Brain microvascular endothelial cell (primary cell): Measurements from ENCODE around the gene POU2AF1.
"Not testable (repeated sequence)": the region's sequence is repeated elsewhere in the genome, so short reads cannot be mapped to it uniquely, and the experiment has no call there.

Source experiments
- DNase-seq: peaks from one replicate; pipeline ENCODE4 v3.0.0-alpha.2; 2020
- H3K27ac ChIP-seq: fragments of 250-450 bp; sonication (Bioruptor Pico); 2 replicates; pipeline ENCODE4 v1.5.1; 2020; ENCODE audit warnings: mild to moderate bottlenecking, moderate library complexity
- H3K27me3 ChIP-seq: fragments of 250-450 bp; sonication (Bioruptor Pico); replicated peaks from 2 replicates; pipeline ENCODE4 v1.5.1; 2020; ENCODE audit warnings: mild to moderate bottlenecking
- H3K36me3 ChIP-seq: fragments of 250-450 bp; sonication (Bioruptor Pico); replicated peaks from 2 replicates; pipeline ENCODE4 v1.5.1; 2020; ENCODE audit warnings: mild to moderate bottlenecking
- H3K4me3 ChIP-seq: 2 replicates; pipeline ENCODE4 v1.5.1; 2011; ENCODE audit warnings: low read depth, mild to moderate bottlenecking, control low read depth, low read length, moderate library complexity
- in situ Hi-C: cut with HindIII; loops from 2 replicates; pipeline ENCODE4 v1.10.0; 2017; ENCODE audit warnings: low sequenced_read_pairs, low pct_ligation_motif_present
- TF ChIP-seq, protein P1 (sequence below): IDR thresholded peaks from 2 replicates; pipeline ENCODE4 v1.5.1; 2011; ENCODE audit warnings: low read depth, mild to moderate bottlenecking, moderate library complexity, low read length, control low read depth, inconsistent platforms; ENCODE audit errors: missing control alignments

POU2AF1 gene

DNA sequence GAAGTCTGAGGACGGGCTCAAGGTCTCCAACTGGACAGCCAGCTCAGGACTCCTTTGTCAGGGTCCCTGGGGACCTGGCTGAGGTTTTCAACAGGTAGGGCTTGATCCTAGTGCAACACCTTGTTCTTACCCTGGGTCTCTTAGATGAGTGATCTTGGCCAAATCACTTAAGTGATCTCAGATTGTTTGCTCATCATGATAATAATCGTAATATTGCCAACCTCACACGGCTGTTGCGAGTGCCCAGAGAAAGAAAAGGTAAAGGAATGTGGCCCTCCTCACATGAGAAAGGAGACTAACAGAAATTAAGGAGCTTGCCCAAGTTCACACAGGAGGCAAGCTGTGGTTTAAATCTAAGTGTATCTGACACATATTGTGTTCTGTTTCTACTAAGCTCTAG lies 52.3 kb downstream of the POU2AF1 start:
- TF ChIP-seq, protein P1, sequence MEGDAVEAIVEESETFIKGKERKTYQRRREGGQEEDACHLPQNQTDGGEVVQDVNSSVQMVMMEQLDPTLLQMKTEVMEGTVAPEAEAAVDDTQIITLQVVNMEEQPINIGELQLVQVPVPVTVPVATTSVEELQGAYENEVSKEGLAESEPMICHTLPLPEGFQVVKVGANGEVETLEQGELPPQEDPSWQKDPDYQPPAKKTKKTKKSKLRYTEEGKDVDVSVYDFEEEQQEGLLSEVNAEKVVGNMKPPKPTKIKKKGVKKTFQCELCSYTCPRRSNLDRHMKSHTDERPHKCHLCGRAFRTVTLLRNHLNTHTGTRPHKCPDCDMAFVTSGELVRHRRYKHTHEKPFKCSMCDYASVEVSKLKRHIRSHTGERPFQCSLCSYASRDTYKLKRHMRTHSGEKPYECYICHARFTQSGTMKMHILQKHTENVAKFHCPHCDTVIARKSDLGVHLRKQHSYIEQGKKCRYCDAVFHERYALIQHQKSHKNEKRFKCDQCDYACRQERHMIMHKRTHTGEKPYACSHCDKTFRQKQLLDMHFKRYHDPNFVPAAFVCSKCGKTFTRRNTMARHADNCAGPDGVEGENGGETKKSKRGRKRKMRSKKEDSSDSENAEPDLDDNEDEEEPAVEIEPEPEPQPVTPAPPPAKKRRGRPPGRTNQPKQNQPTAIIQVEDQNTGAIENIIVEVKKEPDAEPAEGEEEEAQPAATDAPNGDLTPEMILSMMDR: no peak
- Histone ChIP-seq H3K27me3 (no peaks in the 10 kb centered on the region), H3K36me3 (no peaks in the 10 kb centered on the region), H3K27ac (no peak overlapping the region), H3K4me3 (no peak overlapping the region)
- no peak for DNase-seq
- in situ Hi-C loops: no loop called here

DNA sequence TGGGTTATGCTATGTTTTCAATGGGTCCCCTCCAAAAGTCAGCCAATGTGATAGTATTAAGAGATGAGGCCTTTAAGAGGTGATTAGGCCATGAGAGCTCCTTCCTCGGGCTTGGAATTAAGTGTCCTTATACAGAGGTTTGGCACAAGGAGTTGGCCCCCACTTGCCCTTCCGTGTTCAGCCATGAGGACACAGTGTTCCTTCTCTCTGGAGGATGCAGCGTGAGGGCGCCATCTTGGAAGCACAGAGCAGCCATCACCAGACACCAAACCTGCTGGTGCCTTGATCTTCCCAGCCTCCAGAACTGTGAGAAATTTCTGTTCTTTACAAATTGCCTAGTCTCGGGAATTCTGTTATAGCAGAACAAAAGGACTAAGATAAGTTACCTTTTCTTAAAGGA lies 53.8 kb downstream of the POU2AF1 start:
- Histone ChIP-seq H3K36me3 (no peaks in the 10 kb centered on the region), H3K27me3 (no peaks in the 10 kb centered on the region), H3K27ac (no peak overlapping the region), H3K4me3 (no peak overlapping the region)
- TF ChIP-seq, protein P1: no peak
- DNase-seq: no peak
- in situ Hi-C loops: no loop called here

DNA sequence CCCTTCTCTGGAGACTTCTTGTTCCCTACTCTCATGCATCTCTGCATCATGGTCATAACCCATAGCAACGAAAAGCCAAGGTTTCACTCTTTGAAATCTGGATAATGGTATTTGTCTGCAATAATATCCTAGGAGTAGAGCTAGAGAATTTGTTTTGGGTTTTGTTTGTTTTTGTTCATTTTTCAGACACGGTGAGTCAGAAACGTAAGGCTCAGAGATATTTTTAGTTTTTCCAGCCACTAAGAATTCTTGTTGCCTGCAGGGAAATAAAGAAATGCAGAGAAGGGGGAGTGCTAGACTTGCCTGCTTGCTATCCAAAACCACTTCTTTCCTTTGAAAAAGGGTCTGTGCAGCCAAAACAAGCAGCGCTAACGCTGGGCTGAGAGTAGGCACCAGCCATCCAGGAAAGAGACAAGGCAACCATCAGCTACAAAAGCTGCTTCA lies 54.8 kb downstream of the POU2AF1 start:
- in situ Hi-C loops: no loop called here
- Histone ChIP-seq H3K27ac (no peak overlapping the region), H3K36me3 (no peaks in the 10 kb centered on the region), H3K4me3 (no peak overlapping the region), H3K27me3 (no peaks in the 10 kb centered on the region)
- TF ChIP-seq, protein P1: no peak
- DNase-seq: no peak

DNA sequence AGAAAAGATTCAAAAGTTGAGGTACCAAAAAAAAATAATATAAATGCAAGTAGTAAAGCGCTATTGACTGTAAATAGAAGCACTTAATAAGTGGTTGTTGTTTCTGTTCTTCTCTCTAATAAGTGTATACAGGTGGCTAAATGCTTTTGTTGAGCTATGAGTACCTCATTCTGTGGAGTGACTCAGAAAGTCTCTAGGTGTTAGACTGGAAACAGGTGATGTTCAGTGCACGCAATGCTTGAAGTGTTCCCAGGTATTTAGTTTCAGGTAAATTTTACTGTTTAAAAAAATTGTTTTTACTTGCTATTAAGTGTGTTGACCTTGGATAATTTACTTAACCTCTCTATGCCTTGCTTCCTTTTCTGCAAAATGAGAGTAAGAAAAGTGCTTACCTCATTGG lies 56.5 kb downstream of the POU2AF1 start:
- TF ChIP-seq, protein P1: no peak
- H3K27ac ChIP-seq: no peak overlapping the region
- DNase-seq: no peak
- no peak overlapping the region for H3K4me3 ChIP-seq
- H3K36me3 ChIP-seq: no peaks in the 10 kb centered on the region
- in situ Hi-C loops: no loop called here
- H3K27me3 ChIP-seq: no peaks in the 10 kb centered on the region

DNA sequence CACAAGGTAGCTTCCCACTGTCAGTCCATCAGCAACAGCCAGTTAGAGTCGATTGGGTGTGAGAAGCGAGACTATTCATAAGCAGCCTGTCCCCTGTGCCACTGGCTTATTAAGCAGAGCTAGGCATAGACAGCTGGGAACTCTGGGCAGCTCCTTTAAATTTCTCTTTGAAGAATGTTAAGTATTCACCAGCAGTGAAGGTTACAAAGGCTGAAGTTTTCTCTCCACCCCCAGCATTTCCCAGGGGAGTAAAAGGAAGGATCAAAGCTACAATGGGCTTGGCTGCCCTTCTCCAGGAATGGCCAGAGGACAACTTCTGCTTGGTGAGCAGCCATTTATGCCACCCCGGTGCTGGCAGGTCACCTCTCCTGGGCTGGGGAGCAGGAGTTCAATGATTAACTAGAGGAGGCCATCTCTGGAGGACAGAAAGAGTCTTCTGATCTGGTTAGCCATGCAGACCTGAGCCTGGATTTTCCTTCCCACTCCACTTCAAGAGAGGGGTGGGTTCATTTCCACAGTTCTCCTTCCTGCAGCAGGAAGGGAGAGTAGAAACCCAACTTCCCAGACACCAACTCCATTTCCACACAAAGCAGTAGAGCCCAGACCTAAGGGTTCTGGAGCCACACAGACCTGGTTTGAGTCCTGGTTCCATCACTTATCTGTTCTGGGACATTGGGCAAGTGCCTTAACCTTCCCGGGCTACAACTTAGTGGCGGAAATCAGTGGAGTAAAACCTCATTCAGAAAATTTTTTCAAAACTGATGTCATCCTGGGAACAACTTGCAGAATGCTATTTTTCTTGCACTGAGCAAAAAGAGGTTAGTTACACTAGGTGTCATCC lies 58.1 kb downstream of the POU2AF1 start:
- no peak for DNase-seq
- Histone ChIP-seq H3K27me3 (no peaks in the 10 kb centered on the region), H3K36me3 (no peaks in the 10 kb centered on the region), H3K27ac (no peak overlapping the region), H3K4me3 (no peak overlapping the region)
- TF ChIP-seq, protein P1: no peak
- in situ Hi-C loops: no loop called here

DNA sequence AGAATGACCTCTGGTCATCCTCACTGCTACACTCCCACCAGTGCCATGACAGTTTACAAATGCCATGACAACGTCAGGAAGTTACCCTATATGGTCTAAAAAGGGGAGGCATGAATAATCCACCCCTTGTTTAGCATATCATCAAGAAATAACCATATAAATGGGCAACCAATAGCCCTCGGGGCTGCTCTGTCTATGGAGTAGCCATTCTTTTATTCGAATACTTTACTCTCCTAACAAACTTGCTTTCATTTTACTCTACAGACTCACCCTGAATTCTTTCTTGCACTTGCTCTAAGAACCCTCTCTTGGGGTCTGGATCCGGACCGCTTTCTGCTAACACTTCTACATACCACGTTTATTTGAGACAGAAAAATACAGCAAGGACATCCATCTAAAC lies 58.9 kb downstream of the POU2AF1 start:
- H3K27ac ChIP-seq, H3K36me3 ChIP-seq, in situ Hi-C loops, DNase-seq, H3K27me3 ChIP-seq, H3K4me3 ChIP-seq: not testable (repeated sequence)
